ENCODE measurements around the gene CTSA. TPM values are rescaled to one million over a fixed set of nuclear protein-coding genes. Genes with fewer than 3 reads are reported as not detected.

Gene CTSA
- total RNA-seq, 1 donor from 2014 or later: 92.1 TPM

DNA sequence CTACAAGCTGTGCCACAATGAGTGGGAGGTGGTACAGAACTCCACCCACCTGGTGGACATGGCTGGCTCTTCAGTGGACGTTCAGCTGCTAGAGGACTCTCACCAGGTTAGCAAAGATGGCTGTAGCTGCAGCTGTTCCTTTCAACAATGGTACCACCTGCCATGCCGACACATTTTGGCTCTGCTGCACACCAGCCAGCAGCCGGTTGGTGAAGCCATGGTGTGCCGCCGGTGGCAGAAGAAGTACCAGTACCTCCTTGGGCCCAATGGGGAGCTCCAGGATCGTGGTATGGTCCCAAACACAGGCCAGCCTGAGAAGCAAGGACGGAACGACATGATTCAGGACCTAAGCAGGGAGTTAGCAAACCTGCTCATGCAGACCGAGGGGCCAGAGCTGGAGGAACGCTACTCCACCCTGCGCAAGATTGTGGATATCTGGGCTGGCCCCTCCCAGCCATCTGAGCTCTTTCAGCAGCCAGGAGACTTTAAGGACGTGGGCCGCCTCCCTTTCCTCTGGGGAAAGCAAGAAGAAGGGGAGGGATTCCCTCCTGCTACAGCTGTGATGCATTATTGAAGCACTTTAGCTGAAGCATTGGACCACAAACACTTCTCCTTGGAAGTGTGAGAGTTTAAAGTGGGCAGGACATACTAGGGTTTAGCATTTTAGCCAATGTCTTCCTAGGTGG is 12.9 kb upstream of the CTSA start:
- H3K9me3 Mint-ChIP-seq (ENCODE audit: low read depth): no peaks in the 10 kb centered on the region
- peaks cover 11% of the 10 kb centered on the region for H3K4me1 Mint-ChIP-seq (ENCODE audit: low read depth)
- peaks cover 3% of the 10 kb centered on the region for H3K36me3 Mint-ChIP-seq (ENCODE audit: insufficient read depth)
- no peak overlapping the region for H3K27ac Mint-ChIP-seq
- DNase-seq (ENCODE audit: low spot score, unreplicated experiment): no peak
- H3K4me3 Mint-ChIP-seq (ENCODE audit: low read depth): no peak overlapping the region
- TF ChIP-seq, protein P1, sequence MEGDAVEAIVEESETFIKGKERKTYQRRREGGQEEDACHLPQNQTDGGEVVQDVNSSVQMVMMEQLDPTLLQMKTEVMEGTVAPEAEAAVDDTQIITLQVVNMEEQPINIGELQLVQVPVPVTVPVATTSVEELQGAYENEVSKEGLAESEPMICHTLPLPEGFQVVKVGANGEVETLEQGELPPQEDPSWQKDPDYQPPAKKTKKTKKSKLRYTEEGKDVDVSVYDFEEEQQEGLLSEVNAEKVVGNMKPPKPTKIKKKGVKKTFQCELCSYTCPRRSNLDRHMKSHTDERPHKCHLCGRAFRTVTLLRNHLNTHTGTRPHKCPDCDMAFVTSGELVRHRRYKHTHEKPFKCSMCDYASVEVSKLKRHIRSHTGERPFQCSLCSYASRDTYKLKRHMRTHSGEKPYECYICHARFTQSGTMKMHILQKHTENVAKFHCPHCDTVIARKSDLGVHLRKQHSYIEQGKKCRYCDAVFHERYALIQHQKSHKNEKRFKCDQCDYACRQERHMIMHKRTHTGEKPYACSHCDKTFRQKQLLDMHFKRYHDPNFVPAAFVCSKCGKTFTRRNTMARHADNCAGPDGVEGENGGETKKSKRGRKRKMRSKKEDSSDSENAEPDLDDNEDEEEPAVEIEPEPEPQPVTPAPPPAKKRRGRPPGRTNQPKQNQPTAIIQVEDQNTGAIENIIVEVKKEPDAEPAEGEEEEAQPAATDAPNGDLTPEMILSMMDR (IDR thresholded peaks at IDR 0.05; ENCODE audit: unreplicated experiment): no peak
- H3K27me3 Mint-ChIP-seq: no peaks in the 10 kb centered on the region

DNA sequence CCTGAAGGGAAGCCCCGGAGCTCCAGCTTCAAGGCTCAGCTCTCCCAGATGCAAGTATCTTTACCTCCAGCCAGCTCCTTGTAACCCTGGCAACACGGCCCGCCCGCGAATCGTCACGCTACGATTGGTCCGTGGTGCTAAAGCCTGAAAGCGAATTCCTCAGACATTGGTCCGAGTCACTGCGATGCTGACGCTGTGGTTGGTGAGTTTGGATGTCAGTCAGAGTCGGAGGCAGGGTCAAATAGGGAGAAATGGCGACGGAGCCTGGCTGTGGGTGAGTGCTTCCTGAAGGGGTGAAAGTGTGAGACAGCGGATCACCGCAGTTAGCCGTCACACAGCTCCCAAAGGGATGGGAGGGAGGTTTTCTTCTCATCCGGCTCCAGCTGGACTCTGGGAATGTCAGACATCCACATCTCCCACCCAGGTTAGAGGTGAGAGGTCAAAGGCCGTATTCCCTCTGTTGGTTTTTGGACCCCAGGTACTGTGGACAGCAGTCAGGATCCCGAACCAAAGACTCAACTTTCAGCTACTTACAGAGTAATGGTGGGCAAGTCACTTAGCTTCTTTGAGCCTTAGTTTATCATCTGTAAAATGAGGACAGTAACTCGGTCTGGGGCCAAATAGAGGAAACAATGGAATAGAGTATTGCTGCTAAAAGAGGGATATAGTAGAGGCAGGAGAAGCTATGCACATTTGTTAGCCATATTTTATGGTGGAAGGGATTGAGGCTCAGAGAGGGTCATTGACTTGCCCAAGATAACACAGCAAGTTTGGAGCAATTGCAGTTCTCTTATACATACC is 9.9 kb upstream of the CTSA start, which contains the start of gene ZSWIM1:
Gene ZSWIM1, plus strand, starts transcription at position 240 of the 801 bp plus-strand sequence. CDS start 1,366 bp downstream, outside the sequence.
- Mint-ChIP-seq H3K36me3 (ENCODE audit: insufficient read depth) (peaks cover 7% of the 10 kb centered on the region), H3K4me1 (ENCODE audit: low read depth) (peaks cover 11% of the 10 kb centered on the region), H3K9me3 (ENCODE audit: low read depth) (no peaks in the 10 kb centered on the region), H3K27ac (peak within 1 kb of the TSS; percentile 94), H3K27me3 (no peaks in the 10 kb centered on the region), H3K4me3 (ENCODE audit: low read depth) (peak within 1 kb of the TSS; percentile 97)
- DNase-seq (ENCODE audit: low spot score, unreplicated experiment): peak; percentile 98
- TF ChIP-seq, protein P1 (IDR thresholded peaks at IDR 0.05; ENCODE audit: unreplicated experiment): no peak

DNA sequence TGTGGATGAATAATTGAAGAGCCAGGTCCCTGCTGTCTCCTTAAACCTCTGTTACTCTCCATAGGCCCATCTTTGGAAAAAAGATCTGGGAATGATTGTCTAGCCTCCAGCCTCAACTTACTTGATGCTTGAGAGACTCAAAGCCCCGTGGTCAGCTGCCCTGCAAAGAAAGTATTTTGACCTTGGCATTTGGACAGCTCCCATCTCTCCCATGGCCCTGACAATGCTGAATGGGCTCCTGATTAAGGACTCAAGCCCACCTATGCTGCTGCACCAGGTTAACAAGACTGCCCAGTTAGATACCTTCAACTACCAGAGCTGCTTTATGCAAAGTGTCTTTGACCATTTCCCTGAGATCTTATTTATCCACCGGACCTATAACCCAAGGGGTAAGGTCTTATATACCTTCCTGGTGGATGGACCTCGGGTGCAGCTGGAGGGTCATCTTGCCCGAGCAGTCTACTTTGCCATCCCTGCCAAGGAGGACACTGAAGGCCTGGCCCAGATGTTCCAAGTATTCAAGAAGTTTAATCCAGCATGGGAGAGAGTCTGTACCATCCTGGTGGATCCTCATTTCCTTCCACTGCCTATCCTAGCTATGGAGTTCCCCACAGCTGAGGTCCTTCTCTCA is 8.6 kb upstream of the CTSA start:
- TF ChIP-seq, protein P1 (IDR thresholded peaks at IDR 0.05; ENCODE audit: unreplicated experiment): no peak
- H3K27ac Mint-ChIP-seq: peak overlapping the region; percentile 43
- H3K9me3 Mint-ChIP-seq (ENCODE audit: low read depth): no peaks in the 10 kb centered on the region
- DNase-seq (ENCODE audit: low spot score, unreplicated experiment): no peak
- peak overlapping the region; percentile 69 for H3K4me3 Mint-ChIP-seq (ENCODE audit: low read depth)
- H3K27me3 Mint-ChIP-seq: no peaks in the 10 kb centered on the region
- H3K36me3 Mint-ChIP-seq (ENCODE audit: insufficient read depth): peaks cover 7% of the 10 kb centered on the region
- peaks cover 12% of the 10 kb centered on the region for H3K4me1 Mint-ChIP-seq (ENCODE audit: low read depth)

DNA sequence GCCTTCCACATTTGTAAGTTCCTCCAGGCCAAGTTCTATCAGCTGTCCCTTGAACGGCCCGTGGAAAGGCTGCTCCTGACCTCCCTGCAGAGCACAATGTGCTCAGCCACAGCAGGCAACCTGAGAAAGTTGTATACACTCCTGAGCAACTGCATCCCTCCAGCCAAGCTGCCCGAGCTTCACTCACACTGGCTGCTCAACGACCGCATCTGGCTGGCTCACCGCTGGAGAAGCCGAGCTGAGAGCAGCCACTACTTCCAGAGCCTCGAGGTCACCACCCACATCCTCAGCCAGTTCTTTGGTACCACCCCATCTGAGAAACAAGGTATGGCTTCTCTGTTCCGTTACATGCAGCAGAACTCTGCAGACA is 8.1 kb upstream of the CTSA start:
- Mint-ChIP-seq H3K36me3 (ENCODE audit: insufficient read depth) (peaks cover 7% of the 10 kb centered on the region), H3K9me3 (ENCODE audit: low read depth) (no peaks in the 10 kb centered on the region), H3K4me3 (ENCODE audit: low read depth) (peak overlapping the region; percentile 69), H3K27me3 (no peaks in the 10 kb centered on the region), H3K4me1 (ENCODE audit: low read depth) (peaks cover 12% of the 10 kb centered on the region), H3K27ac (no peak overlapping the region)
- DNase-seq (ENCODE audit: low spot score, unreplicated experiment): no peak
- TF ChIP-seq, protein P1 (IDR thresholded peaks at IDR 0.05; ENCODE audit: unreplicated experiment): no peak
